T-helper 1 cell treated with Interleukin-12 subunit alpha and Interleukin-12 subunit beta and Interleukin-4 antibody, amounts not matched to agents 30 μg/mL and 1 μg/mL, for 36 hours (primary cell): ENCODE data around the gene LRRC18.

Source experiments
- H3K27ac Mint-ChIP-seq: one replicate; pipeline ENCODE4 v1.8.0; 2021; ENCODE audit warnings: mild to moderate bottlenecking, mixed read lengths
- H3K27me3 Mint-ChIP-seq: one replicate; pipeline ENCODE4 v1.8.0; 2021; ENCODE audit warnings: low read depth, mixed read lengths
- H3K36me3 Mint-ChIP-seq: one replicate; pipeline ENCODE4 v1.8.0; 2021; ENCODE audit warnings: low read depth, mixed read lengths
- H3K4me1 Mint-ChIP-seq: one replicate; pipeline ENCODE4 v1.8.0; 2021; ENCODE audit warnings: low read depth, mixed read lengths
- H3K4me3 Mint-ChIP-seq: one replicate; pipeline ENCODE4 v1.8.0; 2021; ENCODE audit warnings: mild to moderate bottlenecking, moderate library complexity, mixed read lengths
- H3K9me3 Mint-ChIP-seq: one replicate; pipeline ENCODE4 v1.8.0; 2021; ENCODE audit warnings: mixed read lengths

The LRRC18 gene

DNA sequence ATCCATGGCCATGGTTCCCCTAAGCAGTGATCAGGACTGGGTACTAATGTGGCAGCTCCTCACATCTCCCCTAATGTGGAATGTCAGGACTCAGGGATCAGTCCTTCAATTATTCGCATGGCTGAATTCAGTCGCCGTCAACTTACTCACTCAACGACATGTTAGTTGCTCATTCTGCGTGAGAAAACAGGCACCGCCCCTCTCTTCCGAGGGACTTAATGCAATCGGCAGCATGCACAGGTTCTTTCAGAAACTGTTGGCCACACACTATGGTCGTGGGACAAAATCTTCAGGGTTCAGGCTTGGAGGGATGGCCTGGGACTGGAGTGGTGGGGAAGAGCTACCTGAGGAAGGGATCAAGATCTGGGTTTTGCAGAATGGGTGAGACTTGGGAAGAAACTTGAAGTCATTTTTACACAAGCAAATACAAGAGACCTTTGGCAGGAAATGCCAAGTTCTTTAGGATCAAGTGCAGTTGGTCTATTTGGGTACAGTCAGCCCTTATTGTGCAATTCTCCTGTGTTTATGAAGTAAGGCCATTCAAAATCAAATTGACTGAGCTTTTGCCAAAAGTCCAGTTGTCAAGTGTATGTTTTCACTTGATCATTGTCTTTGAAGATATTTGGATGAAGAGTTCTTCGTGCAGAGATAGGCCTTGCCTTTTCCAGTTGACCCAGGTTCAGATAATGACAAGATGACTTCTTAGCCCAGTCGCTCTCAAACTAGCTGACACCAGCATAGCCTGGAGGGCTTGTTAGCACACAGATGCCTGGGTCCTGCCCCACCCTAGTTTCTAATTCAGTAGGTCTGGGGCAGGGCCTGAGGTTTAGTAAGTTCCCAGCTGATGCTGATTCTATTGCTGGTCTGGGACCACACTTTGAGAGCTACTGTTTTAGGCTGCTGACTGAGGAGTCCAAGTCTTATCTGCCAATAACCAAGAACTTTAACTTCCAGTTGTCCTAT, 48.5 kb downstream of the LRRC18 start:
- no peak overlapping the region for H3K27ac Mint-ChIP-seq
- H3K27me3 Mint-ChIP-seq = no peaks in the 10 kb centered on the region
- H3K4me1 Mint-ChIP-seq = no peaks in the 10 kb centered on the region
- H3K4me3 Mint-ChIP-seq = no peak overlapping the region
- H3K9me3 Mint-ChIP-seq = no peaks in the 10 kb centered on the region
- H3K36me3 Mint-ChIP-seq = no peaks in the 10 kb centered on the region

GRCh38 chr10:48887982-48888381, 51.7 kb downstream of the LRRC18 start:
- Mint-ChIP-seq H3K27ac (no peak overlapping the region), H3K36me3 (no peaks in the 10 kb centered on the region)

GRCh38 chr10:48885376-48885775, 54.3 kb downstream of the LRRC18 start:
- Mint-ChIP-seq H3K9me3 (no peaks in the 10 kb centered on the region), H3K27ac (no peak overlapping the region), H3K36me3 (no peaks in the 10 kb centered on the region), H3K27me3 (no peaks in the 10 kb centered on the region), H3K4me1 (no peaks in the 10 kb centered on the region), H3K4me3 (no peak overlapping the region)

More at GRCh38 chr10:48887982-48888381, 51.7 kb downstream of the LRRC18 start:
- no peaks in the 10 kb centered on the region for H3K9me3 Mint-ChIP-seq
- H3K27me3 Mint-ChIP-seq = no peaks in the 10 kb centered on the region
- no peak overlapping the region for H3K4me3 Mint-ChIP-seq
- no peaks in the 10 kb centered on the region for H3K4me1 Mint-ChIP-seq

DNA sequence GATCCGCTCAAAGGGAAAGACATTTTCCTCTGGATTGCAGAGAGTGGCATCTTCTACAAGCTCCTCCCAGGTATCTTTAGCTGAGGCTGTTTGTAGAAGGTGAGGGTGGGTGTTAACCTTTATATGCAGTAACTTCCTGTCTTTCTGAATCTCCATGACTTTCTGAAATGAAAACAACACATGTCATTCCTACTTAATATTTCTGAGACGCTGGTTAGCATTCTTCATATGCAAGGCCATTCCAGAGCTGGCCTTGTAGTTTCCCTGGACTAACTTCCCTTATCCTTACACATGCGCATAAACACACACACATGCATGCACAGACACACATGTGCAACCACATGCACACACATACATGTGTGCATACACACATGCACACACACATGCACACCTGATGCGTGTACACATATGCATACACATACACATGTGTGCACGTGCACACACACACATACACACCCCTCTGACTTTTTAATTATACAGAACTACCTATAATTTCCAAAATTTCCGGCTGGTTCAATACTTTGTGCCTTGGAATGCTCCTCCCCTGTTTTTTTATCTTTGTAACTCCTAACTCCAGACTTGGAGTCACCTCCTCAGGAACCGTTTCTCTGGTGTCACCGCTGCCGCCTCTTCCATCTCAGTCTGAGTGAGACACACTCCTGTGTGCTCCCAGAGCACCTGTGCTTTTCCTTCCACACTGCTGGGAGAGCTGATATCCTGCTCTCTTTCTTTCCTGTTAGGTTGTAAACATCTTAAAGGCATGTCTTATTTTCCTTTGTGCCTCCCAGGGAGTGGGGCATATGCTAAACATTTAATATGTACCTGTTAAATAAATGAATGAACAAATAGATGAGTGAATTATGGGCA, 55.2 kb downstream of the LRRC18 start:
- Mint-ChIP-seq H3K9me3 (no peaks in the 10 kb centered on the region), H3K4me3 (no peak overlapping the region), H3K27ac (no peak overlapping the region), H3K27me3 (no peaks in the 10 kb centered on the region), H3K4me1 (no peaks in the 10 kb centered on the region), H3K36me3 (no peaks in the 10 kb centered on the region)

DNA sequence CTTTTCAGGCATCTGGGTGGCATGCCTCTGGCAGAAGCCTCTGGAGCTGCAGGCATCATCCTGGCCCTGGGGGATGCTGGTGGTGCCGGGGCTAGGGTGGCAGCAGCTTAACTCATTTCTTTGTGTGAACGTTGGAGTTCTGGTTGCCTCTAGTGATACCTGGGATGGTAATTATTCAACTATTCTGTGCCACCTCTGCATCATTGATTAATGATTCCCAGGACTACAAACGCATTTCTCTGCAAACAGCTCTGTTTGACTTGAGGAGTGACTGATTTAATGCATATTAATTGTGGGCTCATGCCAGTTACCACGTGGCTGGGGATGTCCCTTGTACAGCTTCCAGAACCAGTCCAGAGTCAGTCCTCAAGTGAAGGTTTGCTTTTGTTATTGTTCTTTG, 55.9 kb downstream of the LRRC18 start:
- no peaks in the 10 kb centered on the region for H3K4me1 Mint-ChIP-seq
- H3K36me3 Mint-ChIP-seq = no peaks in the 10 kb centered on the region
- H3K4me3 Mint-ChIP-seq = no peak overlapping the region
- H3K9me3 Mint-ChIP-seq = no peaks in the 10 kb centered on the region
- H3K27me3 Mint-ChIP-seq = no peaks in the 10 kb centered on the region
- H3K27ac Mint-ChIP-seq = no peak overlapping the region

DNA sequence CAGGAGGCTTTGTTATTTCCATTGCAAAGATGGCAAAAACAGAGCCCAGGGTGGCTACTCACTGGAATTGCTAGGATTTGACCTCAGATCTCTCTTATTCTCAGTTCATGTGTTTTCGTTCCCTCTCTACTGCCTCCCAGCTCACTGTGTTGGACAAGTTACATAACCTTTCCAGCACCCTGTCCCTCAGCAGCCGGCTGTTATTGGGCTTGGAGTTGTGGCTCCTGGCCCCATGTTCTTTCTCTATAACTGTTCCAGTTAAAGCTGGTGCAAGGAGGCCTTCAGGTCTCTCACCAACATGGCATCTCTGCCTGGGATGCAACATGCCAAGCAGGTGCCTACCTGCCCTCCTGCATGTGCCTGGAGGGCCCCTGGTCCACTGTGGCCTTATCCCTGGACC, 56.8 kb downstream of the LRRC18 start:
- Mint-ChIP-seq H3K4me1 (no peaks in the 10 kb centered on the region), H3K27ac (no peak overlapping the region), H3K4me3 (no peak overlapping the region), H3K27me3 (no peaks in the 10 kb centered on the region), H3K36me3 (no peaks in the 10 kb centered on the region), H3K9me3 (no peaks in the 10 kb centered on the region)

DNA sequence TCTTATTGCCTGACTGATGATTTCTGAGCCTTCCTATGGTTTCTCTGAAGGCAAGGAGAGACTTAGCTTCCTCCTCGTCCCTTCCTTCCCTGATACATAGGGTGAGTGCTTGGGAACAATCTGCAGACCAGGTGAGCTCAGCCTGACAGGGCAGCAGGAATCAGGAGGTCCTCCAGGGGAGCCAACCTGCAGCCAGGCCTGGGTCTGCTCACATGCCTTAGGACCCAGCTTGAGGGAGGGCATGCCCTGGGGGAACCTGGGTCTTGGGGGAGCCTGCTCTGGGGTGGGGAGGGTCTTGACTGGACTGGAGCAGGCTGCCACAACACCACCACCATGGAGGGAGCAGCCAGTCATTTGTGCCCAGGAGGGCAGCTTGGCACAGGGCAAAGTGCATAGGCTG, 57.7 kb downstream of the LRRC18 start:
- no peak overlapping the region for H3K27ac Mint-ChIP-seq
- no peak overlapping the region for H3K4me3 Mint-ChIP-seq
- H3K9me3 Mint-ChIP-seq = no peaks in the 10 kb centered on the region
- H3K36me3 Mint-ChIP-seq = no peaks in the 10 kb centered on the region
- no peaks in the 10 kb centered on the region for H3K27me3 Mint-ChIP-seq
- no peaks in the 10 kb centered on the region for H3K4me1 Mint-ChIP-seq

DNA sequence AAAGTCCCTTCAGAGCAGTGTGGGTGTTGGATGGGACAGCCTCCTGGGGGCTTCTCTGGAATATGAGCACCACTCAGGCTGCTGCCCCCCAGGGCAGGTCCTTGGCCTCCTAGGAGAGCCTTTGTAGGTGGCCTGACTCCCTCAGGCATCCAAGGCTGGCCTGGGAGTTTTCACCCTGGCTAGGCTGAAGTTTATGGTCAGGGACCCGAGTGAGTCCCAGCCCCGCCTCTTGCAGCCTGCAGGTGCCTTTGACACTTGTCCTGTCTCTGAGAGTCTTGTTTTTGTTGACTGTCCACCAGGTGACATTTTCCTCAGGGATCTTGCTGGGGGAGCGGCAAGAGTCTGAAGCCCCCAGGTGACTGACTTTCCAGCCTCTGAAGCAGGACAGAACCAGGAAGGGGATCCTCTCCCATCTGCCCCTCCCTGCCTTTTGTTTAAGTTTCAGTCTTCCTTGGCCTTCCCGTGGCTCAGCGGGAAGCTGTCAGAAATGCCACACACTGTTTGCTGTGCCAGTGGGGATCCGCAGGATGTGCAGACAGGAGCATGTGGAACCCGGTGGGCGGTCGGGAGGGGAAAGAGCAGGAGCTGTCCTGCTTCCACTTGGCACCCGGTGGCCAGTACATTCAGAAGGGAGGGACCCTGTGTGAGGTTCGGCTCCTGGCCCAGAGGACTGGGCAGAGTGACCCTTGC, 59.5 kb downstream of the LRRC18 start:
- H3K27me3 Mint-ChIP-seq = no peaks in the 10 kb centered on the region
- H3K4me3 Mint-ChIP-seq = no peak overlapping the region
- no peaks in the 10 kb centered on the region for H3K36me3 Mint-ChIP-seq
- no peaks in the 10 kb centered on the region for H3K9me3 Mint-ChIP-seq
- no peak overlapping the region for H3K27ac Mint-ChIP-seq
- H3K4me1 Mint-ChIP-seq = no peaks in the 10 kb centered on the region

- no peak overlapping the region for H3K27ac Mint-ChIP-seq
- no peak overlapping the region for H3K4me3 Mint-ChIP-seq
- H3K36me3 Mint-ChIP-seq = no peaks in the 10 kb centered on the region
- no peaks in the 10 kb centered on the region for H3K9me3 Mint-ChIP-seq
- no peaks in the 10 kb centered on the region for H3K4me1 Mint-ChIP-seq
- no peaks in the 10 kb centered on the region for H3K27me3 Mint-ChIP-seq
Measured at GRCh38 chr10:48879451-48879850, 60.2 kb downstream of the LRRC18 start.

GRCh38 chr10:48878091-48878490, 61.5 kb downstream of the LRRC18 start:
- no peak overlapping the region for H3K4me3 Mint-ChIP-seq
- no peaks in the 10 kb centered on the region for H3K4me1 Mint-ChIP-seq
- H3K27ac Mint-ChIP-seq = no peak overlapping the region
- H3K27me3 Mint-ChIP-seq = no peaks in the 10 kb centered on the region
- no peaks in the 10 kb centered on the region for H3K36me3 Mint-ChIP-seq
- H3K9me3 Mint-ChIP-seq = no peaks in the 10 kb centered on the region

DNA sequence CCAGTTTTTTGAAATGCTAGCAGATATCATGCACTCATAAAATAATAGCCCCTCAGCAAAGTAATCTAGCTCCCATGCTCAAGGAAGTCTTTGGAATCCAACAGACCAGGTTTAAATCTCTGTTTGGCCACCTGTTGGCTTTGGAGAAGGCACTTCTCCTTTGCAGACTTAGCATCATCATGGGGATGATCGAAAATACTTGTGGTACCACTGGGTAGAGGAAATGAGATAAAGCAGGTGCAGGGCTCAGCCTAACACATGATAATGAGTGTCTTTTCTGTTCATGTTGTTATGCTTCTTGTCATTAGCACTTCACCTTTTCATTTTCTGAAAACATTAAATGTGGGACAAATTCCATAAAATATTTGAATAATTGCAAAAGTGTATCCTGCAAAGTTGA, 67.4 kb downstream of the LRRC18 start:
- Mint-ChIP-seq H3K36me3 (no peaks in the 10 kb centered on the region), H3K4me3 (no peak overlapping the region), H3K27ac (no peak overlapping the region), H3K4me1 (no peaks in the 10 kb centered on the region), H3K27me3 (no peaks in the 10 kb centered on the region), H3K9me3 (no peaks in the 10 kb centered on the region)
